Activated effector memory CD4-positive, alpha-beta T cell treated with anti-CD3 and anti-CD28 coated beads, Interleukin-2, amount 50 U/mL, for 16 hours (primary cell): ENCODE data around the gene GPD2.

Experiments
- DNase-seq: peaks from one replicate; pipeline ENCODE4 v3.0.0-alpha.2; 2020

The GPD2 gene

GRCh38 chr2:156435718-156436496 is at the start of gene GPD2:
GPD2 (plus strand) TSS chr2:156436379; CDS start chr2:156476106, 39,727 bp downstream.
- peak; percentile 86 for DNase-seq

DNA sequence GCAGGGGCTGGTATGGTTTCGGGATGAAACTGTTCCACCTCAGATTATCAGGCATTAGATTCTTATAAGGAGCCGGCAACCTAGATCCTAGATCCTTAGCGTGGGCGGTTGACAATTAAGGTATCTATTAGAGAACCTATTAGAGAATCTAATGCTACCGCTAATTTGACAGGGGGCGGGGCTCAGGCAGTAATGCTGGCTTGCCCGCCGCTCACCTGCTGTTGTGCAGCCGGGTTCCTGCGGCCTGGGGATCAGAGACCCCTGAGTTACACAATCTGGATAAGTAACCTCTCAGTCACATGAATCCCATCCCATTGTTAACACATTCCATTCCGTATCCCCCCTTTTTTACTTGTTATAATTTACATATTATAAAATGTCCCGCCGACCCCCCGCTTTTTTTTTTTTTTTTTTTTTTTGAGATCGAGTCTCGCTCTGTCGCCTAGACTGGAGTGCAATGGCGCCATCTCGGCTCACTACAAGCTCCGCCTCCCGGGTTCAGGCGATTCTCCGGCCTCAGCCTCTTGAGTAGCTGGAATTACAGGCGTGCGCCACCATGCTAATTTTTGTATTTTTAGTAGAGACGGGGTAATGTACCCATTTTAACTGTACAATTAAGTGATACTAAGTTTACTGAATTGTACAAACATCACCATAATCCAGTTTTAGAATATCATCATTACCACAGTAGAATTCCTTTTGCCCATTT is 42.0 kb upstream of the GPD2 start:
- DNase-seq, result no peak

- DNase-seq, result no peak
Observed at GRCh38 chr2:156396126-156396525, 40.1 kb upstream of the GPD2 start.

DNA sequence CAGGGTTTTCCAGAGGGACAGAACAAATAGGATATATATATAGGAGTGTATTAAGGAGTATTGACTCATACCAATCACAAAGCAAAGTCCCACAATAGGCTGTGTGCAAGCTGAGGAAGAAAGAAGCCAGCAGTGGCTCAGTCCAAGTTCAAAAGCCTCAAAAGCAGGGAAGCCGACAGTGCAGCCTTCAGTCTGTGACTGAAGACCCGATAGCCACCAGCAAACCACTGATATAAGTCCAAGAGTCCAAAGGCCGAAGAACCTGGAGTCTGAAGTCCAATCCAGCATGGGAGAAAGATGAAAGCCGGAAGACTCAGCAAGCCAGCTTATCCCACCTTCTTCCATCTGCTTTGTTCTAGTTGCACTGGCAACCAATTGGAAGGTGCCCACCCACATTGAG is 39.0 kb upstream of the GPD2 start:
- no peak for DNase-seq

GRCh38 chr2:156398176-156398575 is 38.0 kb upstream of the GPD2 start:
- no peak for DNase-seq

DNA sequence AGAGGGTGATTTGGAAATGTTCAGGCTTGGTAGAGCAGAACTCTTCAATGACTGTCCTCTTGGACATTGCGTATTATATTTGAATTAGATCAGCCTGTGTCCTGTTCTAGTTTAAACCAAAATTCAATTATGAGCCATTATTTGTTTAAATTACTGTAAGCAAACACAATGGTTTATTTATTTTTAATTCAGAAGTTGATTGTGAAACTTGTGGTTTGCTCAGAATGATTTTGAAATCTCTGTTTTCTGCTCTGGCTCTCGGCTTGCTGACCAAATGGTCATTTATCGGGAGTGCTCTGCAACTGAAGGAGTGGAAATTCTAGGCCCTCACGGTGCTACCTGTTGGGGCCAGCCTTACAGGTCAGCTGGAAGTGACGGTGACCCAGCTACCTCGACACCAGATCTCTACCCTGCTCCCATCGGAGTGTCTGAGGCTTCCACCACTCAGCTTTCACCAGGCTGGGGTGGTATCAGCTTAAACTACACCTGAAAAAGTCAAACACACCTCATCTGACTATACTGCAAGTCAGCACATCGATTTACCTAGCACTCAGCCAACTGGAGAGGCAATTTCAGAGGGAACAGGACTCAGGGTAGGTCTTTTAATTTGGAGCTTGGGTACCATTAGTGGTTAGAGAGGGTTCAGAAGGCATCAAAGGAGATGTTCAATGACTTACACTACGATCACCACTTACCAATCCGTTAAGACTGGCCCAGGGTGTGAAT is 36.8 kb upstream of the GPD2 start:
- DNase-seq, result no peak

DNA sequence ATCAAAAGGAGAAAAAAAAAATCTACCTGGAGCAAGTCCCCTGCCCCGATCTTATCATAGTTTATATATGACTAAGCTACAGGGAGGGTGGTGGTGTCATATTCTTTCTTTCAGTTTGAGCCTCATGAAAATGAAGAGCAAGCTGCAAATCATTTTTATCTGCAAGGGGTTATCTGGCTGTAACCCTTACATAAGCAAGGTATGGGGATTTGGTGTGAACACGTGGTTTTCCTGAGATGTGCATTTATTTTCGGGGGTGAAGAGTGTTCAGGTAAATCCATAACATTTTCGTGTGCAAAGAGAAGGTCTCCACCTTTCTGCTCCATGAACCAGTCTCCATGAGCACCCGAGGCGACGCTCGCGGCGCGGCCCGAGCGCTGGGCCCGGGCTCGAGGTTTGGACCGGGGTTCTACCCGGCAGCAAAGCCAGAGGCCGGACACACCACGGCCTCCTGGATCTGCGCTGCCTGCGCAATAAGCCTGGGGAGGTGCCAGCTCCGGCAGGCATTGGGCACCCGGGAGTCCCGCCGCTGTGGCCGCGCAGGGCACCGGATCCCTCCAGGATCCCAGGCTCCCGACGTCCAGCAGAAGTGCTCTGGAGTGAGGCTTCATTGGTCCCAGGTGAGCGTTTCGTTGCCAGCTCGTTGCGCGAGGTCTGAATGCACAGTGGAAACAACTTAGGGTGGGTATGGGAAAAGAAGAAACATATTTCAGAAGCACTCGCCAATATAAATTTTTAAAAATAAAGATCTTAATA is 36.1 kb upstream of the GPD2 start:
- no peak for DNase-seq

DNA sequence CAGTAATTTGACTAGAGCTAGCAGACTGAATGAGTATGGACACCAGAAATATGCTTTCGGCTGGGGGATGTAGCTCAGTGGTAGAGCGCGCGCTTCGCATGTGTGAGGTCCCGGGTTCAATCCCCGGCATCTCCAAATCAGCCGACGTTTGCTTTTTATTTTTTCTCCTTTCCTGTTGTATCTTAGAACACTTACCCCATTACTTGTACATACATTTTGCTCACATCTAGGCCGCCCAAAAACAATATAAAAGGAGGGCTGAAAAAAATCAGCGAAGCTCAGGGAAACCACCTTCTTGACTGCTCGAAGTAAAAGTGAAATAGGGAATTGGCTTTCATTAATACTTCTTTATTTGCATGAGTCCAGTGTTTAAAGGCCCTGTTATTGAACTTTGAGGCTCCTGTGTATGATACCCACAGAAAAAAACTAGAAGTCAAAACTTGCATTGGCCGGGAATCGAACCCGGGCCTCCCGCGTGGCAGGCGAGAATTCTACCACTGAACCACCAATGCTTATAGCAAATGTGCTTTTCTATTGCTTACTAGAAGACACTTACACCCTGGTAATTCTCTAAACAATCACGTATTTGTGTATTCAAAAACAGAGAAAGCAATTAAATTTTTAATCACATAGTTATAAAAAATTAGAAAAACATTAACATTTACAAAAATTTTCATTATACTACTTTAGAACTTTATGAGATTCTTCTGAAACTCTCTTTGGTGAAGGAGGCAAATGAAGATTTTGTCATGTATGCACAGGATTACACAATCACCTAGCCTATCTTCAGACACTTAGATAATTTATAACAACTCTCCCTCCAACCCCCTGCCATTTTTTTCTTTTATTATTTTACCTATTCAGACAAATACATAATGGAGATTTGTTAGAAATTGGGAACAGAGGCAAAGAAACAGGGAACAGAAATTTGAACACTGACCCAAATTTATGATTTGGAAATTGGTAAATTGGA is 35.2 kb upstream of the GPD2 start:
- DNase-seq, result peak; percentile 89

DNA sequence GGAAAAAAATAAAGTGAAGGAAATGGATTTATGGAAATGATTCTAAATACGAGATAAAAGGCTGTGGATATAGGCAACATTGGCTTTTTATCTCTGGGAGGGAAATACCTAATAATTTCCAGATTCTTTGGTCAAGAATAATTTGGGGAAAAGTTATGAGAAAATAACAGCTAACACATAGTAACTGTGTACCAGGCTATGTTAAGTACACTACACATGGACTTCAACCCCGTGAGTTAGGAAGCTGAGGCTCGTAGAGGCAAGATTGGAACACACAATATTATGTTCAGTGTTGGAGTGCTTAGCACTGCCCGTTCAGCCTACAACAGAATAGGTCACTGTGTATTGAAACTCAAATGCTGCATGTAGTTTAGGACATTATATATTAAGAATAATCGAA is 34.3 kb upstream of the GPD2 start:
- DNase-seq, result no peak

- DNase-seq, result no peak
Observed at GRCh38 chr2:156405586-156405985, 30.6 kb upstream of the GPD2 start.

DNA sequence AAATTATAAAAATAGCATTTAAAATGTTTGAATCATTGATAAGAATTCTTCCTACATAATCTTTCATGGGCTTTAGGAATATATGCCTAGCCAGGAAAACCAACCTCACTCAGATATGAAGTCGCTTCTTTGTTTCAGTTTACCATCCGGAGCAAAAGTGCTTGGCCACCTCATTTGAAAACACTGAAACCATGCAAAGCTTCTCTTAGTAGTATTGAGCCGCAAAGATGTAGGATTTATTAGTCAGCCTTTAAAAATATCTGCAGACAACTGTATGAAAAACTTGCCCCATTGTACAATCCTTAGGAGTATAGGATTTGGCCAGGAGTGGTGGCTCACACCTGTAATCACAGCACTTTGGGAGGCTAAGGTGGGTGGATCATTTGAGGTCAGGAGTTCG is 24.3 kb upstream of the GPD2 start:
- no peak for DNase-seq

- no peak for DNase-seq
Observed at GRCh38 chr2:156421851-156422250, 14.3 kb upstream of the GPD2 start.

GRCh38 chr2:156423674-156424282 is 12.4 kb upstream of the GPD2 start:
- no peak for DNase-seq

GRCh38 chr2:156427074-156427473 is 9.1 kb upstream of the GPD2 start:
- DNase-seq, result no peak

DNA sequence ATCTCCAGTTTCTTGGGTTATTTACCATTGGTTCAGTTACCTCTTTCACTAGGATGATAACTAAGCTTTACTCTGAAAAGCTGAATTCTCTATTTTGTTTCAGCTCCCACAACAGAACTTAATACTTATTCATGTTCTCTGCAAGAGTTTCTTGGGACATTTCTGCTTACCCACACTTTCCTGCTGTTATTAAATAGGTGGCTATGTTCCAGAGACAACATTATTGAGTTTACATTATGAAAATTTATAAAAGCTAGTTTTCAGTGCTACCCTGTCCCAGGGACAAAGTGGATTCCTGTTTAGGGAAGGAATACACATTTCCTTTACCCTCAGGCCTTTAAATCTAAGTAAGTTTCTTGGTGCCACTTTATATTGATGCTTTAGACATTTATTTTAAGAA is 7.0 kb upstream of the GPD2 start:
- DNase-seq, result no peak

GRCh38 chr2:156430236-156430979 is 5.8 kb upstream of the GPD2 start:
- DNase-seq, result no peak

- no peak for DNase-seq
Observed at GRCh38 chr2:156430980-156431358, 5.2 kb upstream of the GPD2 start.

DNA sequence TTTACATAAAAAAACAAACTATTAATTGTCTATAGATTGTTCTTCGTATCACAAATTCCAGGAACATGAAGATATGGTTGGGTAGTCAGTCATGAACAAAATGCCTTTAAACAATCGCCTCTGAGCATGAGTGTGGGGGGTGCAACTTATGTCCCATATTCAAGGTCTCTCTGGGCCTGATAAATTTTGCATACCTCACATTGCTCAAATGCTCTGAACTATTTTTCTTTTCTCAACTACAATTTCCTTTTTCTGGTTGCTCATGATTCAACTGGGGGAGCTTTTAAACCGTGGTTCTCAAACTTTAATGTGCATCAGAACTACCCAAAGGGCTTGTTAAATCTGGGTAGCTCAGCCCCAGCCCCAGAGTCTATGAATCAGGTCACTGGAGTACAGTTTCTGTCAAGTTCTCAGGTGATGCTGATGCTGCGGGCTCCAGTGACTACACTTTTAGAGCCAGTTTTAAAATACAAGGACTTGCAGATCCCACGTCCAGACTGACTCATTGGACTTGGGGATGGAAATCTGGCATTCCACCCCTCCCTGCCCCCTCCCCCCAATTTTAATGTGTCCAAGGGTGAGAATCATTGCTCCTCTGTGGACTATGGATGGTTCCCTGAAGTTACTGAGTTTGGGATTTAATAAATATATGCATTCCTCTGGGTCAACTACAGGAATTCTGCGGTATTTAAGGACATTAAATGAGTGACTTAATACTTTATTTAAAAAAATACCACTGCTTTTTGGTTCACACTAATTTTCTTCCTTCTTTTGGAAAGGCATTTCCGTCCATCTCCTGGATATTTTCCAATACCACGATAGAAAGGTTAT is 1.5 kb upstream of the GPD2 start:
- no peak for DNase-seq

GRCh38 chr2:156435396-156435717 is 822 bp upstream of the GPD2 start:
- DNase-seq, result no peak
